EH (cell line): ENCODE results near the gene CLEC11A.
A peak's percentile ranks its signal among the peaks of the same experiment; 100 is the strongest.
"Not testable (repeated sequence)": the region's sequence is repeated elsewhere in the genome, so short reads cannot be mapped to it uniquely, and the experiment has no call there.

Experiments
- DNase-seq: peaks from one replicate; pipeline ENCODE4 v3.0.0-alpha.2; 2015; ENCODE audit warnings: low read depth

CLEC11A gene

GRCh38 chr19:50759076-50759475 lies 35.9 kb downstream of the CLEC11A start:
- not testable (repeated sequence) for DNase-seq

GRCh38 chr19:50759886-50760285 lies 36.7 kb downstream of the CLEC11A start:
- DNase-seq = peak; percentile 42

- DNase-seq = not testable (repeated sequence)
Measured at GRCh38 chr19:50761501-50761900, 38.3 kb downstream of the CLEC11A start.

GRCh38 chr19:50763521-50763920 lies 40.4 kb downstream of the CLEC11A start:
- not testable (repeated sequence) for DNase-seq

- DNase-seq = no peak
Measured at GRCh38 chr19:50764409-50764808, 41.2 kb downstream of the CLEC11A start.

- not testable (repeated sequence) for DNase-seq
Measured at GRCh38 chr19:50766746-50767145, 43.6 kb downstream of the CLEC11A start.

GRCh38 chr19:50767263-50767662 lies 44.1 kb downstream of the CLEC11A start:
- DNase-seq = not testable (repeated sequence)

GRCh38 chr19:50768277-50768676 lies 45.1 kb downstream of the CLEC11A start:
- no peak for DNase-seq

GRCh38 chr19:50770164-50770563 lies 47.0 kb downstream of the CLEC11A start, which contains the start of gene GPR32:
TSS of gene GPR32 (plus strand) at chr19:50770464. CDS start at chr19:50770601, 137 bp downstream.
- not testable (repeated sequence) for DNase-seq

GRCh38 chr19:50770888-50771287 lies 47.7 kb downstream of the CLEC11A start:
- DNase-seq = no peak

GRCh38 chr19:50772476-50772875 lies 49.3 kb downstream of the CLEC11A start:
- DNase-seq = peak; percentile 40

GRCh38 chr19:50772912-50773311 lies 49.7 kb downstream of the CLEC11A start:
- DNase-seq = not testable (repeated sequence)

GRCh38 chr19:50773454-50773853 lies 50.3 kb downstream of the CLEC11A start:
- not testable (repeated sequence) for DNase-seq
